Calu3 (cell line): ENCODE measurements around the gene PLEKHA6. TPM values are rescaled to one million over a fixed set of nuclear protein-coding genes. Genes with fewer than 3 reads are reported as not detected.

Experiments used
- BruUV-seq: library from RNA; stranded (reverse); fragments of 400-500 nt; replicated peaks from 2 replicates; lab custom pipeline; 2021; lab: Mats Ljungman, UMichigan
- CTCF ChIA-PET: fragments of 300-600 bp; sonication (Branson Sonifier 250); formaldehyde crosslinking; loops from one replicate; lab custom pipeline; 2022; ENCODE audit warnings: antibody characterized with exemption; lab: Charles Lee
- DNase-seq: peaks from one replicate; pipeline ENCODE4 v3.0.0; 2022
- H3K27ac Mint-ChIP-seq: one replicate; pipeline ENCODE4 v1.8.0; 2022; ENCODE audit warnings: mixed read lengths; ENCODE audit not compliant: unreplicated experiment
- H3K27me3 Mint-ChIP-seq: one replicate; pipeline ENCODE4 v1.8.0; 2022; ENCODE audit warnings: mixed read lengths; ENCODE audit not compliant: unreplicated experiment
- H3K36me3 Mint-ChIP-seq: one replicate; pipeline ENCODE4 v1.8.0; 2022; ENCODE audit warnings: mild to moderate bottlenecking, moderate library complexity, mixed read lengths; ENCODE audit not compliant: insufficient read depth, unreplicated experiment
- H3K4me1 Mint-ChIP-seq: one replicate; pipeline ENCODE4 v1.8.0; 2022; ENCODE audit warnings: mild to moderate bottlenecking, low read depth, mixed read lengths; ENCODE audit not compliant: unreplicated experiment
- H3K4me3 Mint-ChIP-seq: one replicate; pipeline ENCODE4 v1.8.0; 2022; ENCODE audit warnings: mild to moderate bottlenecking, low read depth, moderate library complexity, mixed read lengths; ENCODE audit not compliant: unreplicated experiment
- H3K9me3 Mint-ChIP-seq: one replicate; pipeline ENCODE4 v1.8.0; 2022; ENCODE audit warnings: low read depth, mixed read lengths; ENCODE audit not compliant: unreplicated experiment
- intact Hi-C: fragments of 100-400 bp; cut with micrococcal nuclease; formaldehyde crosslinking; loops from one replicate; pipeline ENCODE4 v1.10.0; 2022; ENCODE audit not compliant: unreplicated experiment
- total RNA-seq: library from RNA; stranded (reverse); gene quantifications from 2 replicates; pipeline ENCODE4 v1.2.3, GENCODE V29; 2022
- TF ChIP-seq, protein P1 (sequence below): fragments of 200-600 bp; IDR thresholded peaks from one replicate; pipeline ENCODE4 v1.8.0; 2022; ENCODE audit warnings: antibody characterized with exemption; ENCODE audit not compliant: unreplicated experiment

Gene PLEKHA6
- total RNA-seq, 1 experiment from 2014 or later = 101 TPM

DNA sequence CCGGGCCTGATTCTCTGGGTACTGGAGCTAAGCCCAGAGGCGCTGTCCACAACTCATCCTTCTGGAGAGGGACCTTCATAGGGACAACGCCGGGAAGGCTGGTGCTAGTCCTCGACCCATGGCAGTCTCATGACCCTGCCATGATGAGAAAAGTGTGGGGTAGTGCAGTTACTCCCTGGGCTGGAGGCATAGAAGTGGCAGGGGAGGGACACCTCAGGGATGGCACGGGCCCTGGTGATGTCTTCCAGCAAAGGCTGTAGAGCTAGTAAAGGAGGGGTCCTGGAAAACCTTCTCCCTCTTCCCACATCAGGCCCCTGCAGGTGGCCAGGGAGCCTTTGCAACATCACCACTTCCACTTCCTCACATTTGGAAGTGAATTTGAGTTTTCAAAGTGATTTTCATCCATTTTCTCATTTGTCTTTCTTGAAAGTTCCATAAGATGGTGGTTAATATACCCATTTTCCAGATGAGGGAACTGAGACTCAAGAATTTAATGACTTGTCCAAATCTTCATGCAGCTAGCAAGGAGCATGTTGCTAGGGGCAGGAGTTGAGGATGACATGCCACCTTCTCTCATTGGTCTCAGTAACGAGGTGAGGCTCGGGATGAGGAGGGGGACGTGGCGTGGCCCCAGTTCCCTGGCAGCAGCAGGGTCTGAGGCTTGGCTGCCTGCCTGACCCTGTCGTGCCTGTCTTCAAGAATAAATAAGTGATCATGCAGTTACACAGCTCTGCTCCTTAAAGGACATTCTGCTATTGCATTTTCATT, 142.7 kb downstream of the PLEKHA6 start:
- CTCF ChIA-PET = no interaction called here
- intact Hi-C loops = no loop called here
- BruUV-seq = no TSS peak
- DNase-seq = no peak
- Mint-ChIP-seq H3K27ac (no peak overlapping the region), H3K4me3 (no peak overlapping the region), H3K4me1 (no peaks in the 10 kb centered on the region), H3K27me3 (no peaks in the 10 kb centered on the region), H3K36me3 (peaks cover 20% of the 10 kb centered on the region), H3K9me3 (no peaks in the 10 kb centered on the region)
- TF ChIP-seq, protein P1, sequence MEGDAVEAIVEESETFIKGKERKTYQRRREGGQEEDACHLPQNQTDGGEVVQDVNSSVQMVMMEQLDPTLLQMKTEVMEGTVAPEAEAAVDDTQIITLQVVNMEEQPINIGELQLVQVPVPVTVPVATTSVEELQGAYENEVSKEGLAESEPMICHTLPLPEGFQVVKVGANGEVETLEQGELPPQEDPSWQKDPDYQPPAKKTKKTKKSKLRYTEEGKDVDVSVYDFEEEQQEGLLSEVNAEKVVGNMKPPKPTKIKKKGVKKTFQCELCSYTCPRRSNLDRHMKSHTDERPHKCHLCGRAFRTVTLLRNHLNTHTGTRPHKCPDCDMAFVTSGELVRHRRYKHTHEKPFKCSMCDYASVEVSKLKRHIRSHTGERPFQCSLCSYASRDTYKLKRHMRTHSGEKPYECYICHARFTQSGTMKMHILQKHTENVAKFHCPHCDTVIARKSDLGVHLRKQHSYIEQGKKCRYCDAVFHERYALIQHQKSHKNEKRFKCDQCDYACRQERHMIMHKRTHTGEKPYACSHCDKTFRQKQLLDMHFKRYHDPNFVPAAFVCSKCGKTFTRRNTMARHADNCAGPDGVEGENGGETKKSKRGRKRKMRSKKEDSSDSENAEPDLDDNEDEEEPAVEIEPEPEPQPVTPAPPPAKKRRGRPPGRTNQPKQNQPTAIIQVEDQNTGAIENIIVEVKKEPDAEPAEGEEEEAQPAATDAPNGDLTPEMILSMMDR = no peak

DNA sequence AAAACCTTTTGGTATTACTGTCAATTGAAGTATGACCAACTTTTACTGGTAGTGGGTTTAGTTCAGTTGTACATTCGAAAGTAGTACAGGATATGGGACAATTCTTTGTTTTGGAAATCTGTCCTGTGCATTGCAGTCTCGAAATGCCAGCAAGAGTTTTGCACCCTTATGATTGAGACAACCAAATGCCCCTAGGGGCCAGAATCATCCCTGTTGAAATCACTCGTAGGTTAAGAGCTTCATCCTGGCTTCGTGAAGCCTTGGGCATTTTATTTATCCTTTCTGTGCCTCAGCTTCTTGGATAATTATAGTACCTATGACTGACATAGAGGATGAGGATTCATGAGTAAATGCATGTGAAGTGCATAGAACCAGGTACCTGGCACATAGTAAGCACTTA, 143.5 kb downstream of the PLEKHA6 start:
- Mint-ChIP-seq H3K4me3 (no peak overlapping the region), H3K36me3 (peaks cover 16% of the 10 kb centered on the region), H3K27ac (no peak overlapping the region), H3K9me3 (no peaks in the 10 kb centered on the region), H3K4me1 (no peaks in the 10 kb centered on the region), H3K27me3 (no peaks in the 10 kb centered on the region)
- intact Hi-C loops = no loop called here
- TF ChIP-seq, protein P1 = no peak
- DNase-seq = no peak
- CTCF ChIA-PET = no interaction called here
- BruUV-seq = no TSS peak

DNA sequence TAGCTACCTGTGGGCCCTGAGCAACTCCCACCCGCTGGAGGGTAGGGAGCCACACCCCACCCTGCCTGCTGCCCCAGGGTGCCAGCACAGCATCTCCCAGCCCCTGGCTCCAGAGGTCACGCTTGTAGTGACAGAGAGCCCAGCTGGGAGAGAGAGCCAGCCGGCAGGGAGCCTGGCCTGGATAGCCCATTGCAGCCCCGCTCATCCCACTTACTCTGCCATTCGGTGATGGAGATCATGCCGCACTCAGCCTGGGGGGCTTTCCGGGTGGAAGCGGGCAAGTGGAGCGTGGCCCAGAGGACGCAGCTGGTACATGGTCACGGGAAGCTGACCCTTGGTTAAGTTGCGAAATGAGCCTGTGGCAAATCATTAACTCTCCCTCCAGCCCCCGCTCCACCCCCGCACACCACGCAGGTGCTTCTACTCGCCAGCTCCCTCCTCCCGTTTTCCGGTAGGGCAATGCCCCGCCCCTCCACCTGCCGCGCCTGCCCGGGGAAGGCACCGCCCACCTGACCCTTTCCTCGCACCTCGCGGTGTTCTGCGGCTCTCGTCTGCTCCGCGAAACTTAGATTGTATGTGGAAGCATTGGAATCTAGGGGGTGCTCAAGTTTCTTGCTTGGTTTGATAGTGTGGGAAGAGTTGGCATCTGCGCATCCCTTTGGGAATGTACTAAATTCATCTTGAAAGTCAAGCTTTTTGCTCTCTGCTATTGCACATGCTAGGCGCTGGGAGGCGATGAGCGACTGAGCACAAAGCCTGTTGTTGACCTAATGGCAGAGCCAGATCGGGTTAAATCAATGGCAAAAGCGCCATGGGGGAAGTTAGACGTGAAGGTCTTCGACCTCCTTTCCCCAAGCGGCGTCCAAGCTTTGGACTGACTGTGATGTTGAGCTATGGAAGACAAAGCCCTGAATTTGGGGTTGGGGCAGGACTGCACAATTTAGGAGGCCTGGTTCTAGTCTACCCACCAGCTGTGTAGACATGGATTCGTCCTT, 145.8 kb downstream of the PLEKHA6 start, which contains the start of gene GOLT1A:
Gene GOLT1A, minus strand, starts transcription at position 321 of the 995 bp plus-strand sequence. Its CDS starts 82 bp downstream, at position 239.
- DNase-seq = peak; percentile 92
- CTCF ChIA-PET = interaction anchor here (0.8 to 1.7 kb wide), 5 partner anchors 9 to 185 kb away, joined by 3 to 7 read pairs (median 5); no protein-coding TSS in a partner anchor
- H3K9me3 Mint-ChIP-seq = no peaks in the 10 kb centered on the region
- H3K4me1 Mint-ChIP-seq = no peaks in the 10 kb centered on the region
- intact Hi-C loops = no loop called here
- peaks cover 16% of the 10 kb centered on the region for H3K36me3 Mint-ChIP-seq
- no peaks in the 10 kb centered on the region for H3K27me3 Mint-ChIP-seq
- BruUV-seq = no TSS peak
- peak within 1 kb of the TSS; percentile 55 for H3K4me3 Mint-ChIP-seq
- TF ChIP-seq, protein P1 = no peak
- peak within 1 kb of the TSS; percentile 53 for H3K27ac Mint-ChIP-seq

DNA sequence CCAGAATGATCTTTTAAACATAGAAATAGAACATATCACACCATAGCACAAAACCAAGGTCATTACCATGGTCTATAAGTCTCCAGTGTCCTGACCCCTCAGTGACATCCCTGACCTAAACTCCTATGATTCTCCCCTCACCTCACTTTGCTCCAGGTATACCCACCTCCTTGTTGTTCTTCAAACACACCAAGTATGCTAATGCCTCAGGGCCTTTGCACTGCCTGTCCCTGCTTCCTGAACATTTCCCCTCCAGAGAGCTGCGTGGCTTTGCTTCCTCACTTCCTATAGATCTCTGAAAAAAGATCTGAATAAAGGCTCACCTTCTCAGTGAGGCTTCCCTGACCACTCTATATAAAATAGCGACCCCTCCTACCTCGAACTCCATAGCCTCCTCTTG, 147.0 kb downstream of the PLEKHA6 start:
- CTCF ChIA-PET = interaction anchor here (1.7 kb wide), 1 partner anchor 14 kb away, joined by 7 read pairs; no protein-coding TSS in a partner anchor
- H3K9me3 Mint-ChIP-seq = no peaks in the 10 kb centered on the region
- peaks cover 10% of the 10 kb centered on the region for H3K36me3 Mint-ChIP-seq
- TF ChIP-seq, protein P1 = no peak
- H3K27me3 Mint-ChIP-seq = no peaks in the 10 kb centered on the region
- no TSS peak for BruUV-seq
- no peak overlapping the region for H3K27ac Mint-ChIP-seq
- DNase-seq = no peak
- no peak overlapping the region for H3K4me3 Mint-ChIP-seq
- no peaks in the 10 kb centered on the region for H3K4me1 Mint-ChIP-seq
- intact Hi-C loops = no loop called here
